Measurements from ENCODE around the gene AKR1B1.

Gene AKR1B1

GRCh38 chr7:134470864-134471263, 12.0 kb upstream of the AKR1B1 start:
- no peak for DNase-seq (ENCODE audit: low read depth in 1 of 2, low spot score in 1 of 2)

- DNase-seq (ENCODE audit: low read depth in 1 of 2, low spot score in 1 of 2), result no peak
Measured at GRCh38 chr7:134469622-134470021, 10.7 kb upstream of the AKR1B1 start.

DNA sequence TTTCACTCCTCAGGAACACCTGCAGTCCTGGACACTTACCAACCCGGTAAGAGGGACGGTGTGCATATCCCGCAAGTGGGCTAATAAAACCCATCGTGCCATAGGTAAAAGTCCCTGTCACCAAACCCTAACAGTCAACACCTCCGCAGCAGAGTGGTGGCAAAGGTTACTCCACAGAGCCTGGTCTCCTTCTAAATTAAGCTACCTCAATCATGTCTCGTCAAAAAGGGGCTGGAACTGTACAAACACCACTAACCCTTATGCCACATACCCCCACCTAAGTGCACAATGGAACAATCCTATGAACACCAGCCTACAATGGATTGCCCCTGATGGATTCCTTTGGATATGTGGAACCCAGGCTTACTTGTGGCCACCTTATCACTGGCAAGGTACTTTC, 9.6 kb upstream of the AKR1B1 start:
- no peak for DNase-seq (ENCODE audit: low read depth in 1 of 2, low spot score in 1 of 2)

DNA sequence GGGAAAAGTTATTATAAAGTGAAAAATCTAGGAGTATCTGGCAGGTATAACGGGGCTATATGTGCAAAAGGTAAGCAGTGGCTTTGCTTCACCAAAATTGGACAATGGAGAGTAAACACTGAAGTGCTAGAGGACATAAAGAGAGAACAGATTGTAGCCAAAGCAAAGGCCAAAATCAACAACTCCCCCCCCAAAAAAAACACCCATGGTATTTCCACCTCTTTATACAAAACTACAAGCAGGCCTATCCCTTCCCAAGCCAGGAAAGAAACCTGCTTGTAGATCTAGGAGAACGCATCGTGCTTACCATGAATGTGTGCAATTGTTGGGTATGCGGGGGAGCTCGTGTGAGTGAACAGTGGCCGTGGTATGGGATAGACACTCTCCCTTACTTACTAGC, 9.2 kb upstream of the AKR1B1 start:
- no peak for DNase-seq (ENCODE audit: low read depth in 1 of 2, low spot score in 1 of 2)

- no peak for DNase-seq (ENCODE audit: low read depth in 1 of 2, low spot score in 1 of 2)
Measured at GRCh38 chr7:134465491-134465890, 6.6 kb upstream of the AKR1B1 start.

- DNase-seq (ENCODE audit: low read depth in 1 of 2, low spot score in 1 of 2), result no peak
Measured at GRCh38 chr7:134464496-134464895, 5.6 kb upstream of the AKR1B1 start.

- DNase-seq (ENCODE audit: low read depth in 1 of 2, low spot score in 1 of 2), result no peak
Measured at GRCh38 chr7:134463751-134464150, 4.9 kb upstream of the AKR1B1 start.

GRCh38 chr7:134462337-134462925, 3.5 kb upstream of the AKR1B1 start:
- DNase-seq (ENCODE audit: low read depth in 1 of 2, low spot score in 1 of 2), result no peak

DNA sequence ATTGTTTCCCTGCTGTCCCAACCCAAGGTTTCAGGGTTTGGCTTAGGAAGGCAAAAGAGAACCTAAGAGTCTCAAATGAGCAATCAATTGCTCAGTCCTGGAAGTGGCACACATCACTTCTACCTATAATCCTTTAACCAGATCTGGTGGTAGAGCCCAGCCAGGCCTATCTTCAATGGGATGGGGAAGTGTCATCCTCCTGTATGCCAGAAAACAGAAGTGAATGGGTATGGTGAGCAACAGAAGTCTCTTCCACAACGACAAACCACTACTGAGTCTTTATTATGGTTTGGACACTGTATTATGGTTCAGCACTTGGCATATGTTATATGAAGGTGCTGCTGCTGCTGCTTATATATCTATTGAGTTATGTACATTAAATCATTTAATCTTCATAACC, 3.0 kb upstream of the AKR1B1 start:
- no peak for DNase-seq (ENCODE audit: low read depth in 1 of 2, low spot score in 1 of 2)

GRCh38 chr7:134459981-134460380, 1.1 kb upstream of the AKR1B1 start:
- no peak for DNase-seq (ENCODE audit: low read depth in 1 of 2, low spot score in 1 of 2)

DNA sequence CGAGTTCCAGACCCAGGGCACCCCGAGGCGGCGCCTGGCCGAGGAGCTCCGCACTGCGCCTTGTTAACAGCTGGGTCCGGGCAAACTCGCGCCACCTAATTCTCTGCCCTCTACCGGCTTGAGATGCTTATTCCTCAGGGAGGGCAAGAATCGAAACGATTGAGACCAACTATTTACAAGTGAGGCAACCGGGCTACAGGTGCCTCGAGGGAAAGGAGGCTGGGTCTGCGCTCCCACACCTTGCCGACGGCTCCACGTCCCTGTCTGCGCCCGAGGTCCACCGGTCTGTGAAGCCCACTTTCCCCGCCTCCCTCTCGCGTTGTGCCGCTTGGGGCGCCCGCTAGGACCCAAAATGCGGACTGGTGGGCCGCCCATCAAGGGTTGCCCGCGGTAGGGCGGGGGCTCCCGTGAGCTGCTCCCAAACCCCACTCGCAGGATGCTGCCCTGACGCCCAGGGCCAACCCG, 527 bp downstream of the AKR1B1 start:
- DNase-seq (ENCODE audit: low read depth in 1 of 2, low spot score in 1 of 2), result peak; percentile 18 to 30

DNA sequence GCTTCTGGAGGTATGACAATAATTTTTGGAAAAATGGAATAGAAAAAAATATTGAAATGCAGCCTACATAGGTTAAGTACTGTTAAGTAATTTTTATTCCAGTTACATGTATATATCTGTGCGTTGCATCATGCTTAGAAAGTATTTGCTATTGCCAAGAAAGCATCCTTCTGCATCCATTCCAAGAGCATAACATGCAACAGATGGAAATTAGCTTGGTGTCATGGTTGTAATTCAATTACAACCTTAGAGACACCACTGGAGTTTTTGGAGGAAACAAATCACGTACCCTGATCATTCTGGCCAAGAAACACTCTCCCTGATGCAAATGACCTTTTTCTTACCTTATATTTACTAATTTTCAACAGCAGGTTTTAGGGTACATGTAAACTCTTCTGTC, 1.7 kb downstream of the AKR1B1 start:
- no peak for DNase-seq (ENCODE audit: low read depth in 1 of 2, low spot score in 1 of 2)

DNA sequence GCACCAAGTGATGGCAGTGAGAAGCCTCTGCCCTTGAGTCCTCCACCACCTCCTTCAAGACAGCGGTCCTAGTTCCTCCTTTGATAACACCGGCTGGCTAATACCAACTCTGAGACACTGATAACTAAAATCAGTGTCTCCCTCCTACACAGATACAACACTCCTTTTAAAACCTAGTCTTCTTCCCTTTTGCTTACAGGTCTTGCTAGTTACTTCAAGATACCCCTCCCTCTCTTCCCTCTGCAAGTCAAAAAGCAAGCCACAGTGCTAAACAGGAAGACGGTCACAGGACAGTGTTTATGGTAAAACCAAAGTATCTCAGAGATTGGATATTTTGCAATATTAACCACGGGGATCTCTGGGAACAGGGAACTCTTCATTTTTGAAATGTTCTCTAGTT, 4.6 kb downstream of the AKR1B1 start:
- no peak for DNase-seq (ENCODE audit: low read depth in 1 of 2, low spot score in 1 of 2)

DNA sequence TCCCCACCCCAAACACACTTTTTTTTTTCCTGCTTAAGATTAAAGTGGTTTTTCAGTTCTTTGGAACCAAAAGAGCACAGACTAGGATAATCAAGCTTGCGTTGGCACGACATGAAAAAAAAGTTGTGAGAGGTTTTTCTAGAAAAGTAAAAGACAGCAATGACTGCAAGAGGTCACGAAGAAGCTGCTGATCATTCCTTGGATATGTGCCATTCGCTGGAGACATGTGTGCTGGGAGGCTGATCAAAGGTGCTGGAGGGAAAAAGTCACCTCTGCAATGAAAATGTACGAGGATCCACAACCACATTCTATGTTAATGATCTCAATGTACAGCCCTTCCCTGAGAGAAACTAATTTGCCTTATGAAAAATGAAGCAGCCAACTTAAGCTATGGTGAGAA, 5.4 kb downstream of the AKR1B1 start:
- no peak for DNase-seq (ENCODE audit: low read depth in 1 of 2, low spot score in 1 of 2)

GRCh38 chr7:134452991-134453473, 5.9 kb downstream of the AKR1B1 start:
- no peak for DNase-seq (ENCODE audit: low read depth in 1 of 2, low spot score in 1 of 2)

DNA sequence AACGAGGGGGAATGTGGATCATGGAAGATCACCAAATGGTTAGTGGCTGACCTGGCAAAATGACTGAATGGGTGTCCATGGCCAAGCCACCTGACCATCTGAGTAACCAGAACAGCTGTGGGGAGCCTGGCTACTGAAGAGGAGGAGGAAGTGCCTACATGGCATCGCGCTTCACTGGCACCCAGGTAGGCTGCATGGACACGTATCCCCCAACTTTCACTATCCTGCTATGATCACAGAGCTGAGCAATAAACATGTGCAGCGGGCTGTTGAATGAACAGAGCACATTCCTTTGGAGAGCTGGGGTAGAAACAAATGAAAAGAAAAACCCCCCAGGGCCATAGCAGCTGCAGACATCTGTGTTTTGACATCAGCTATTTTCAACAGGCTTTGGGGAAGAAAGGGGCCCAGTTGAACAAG, 6.5 kb downstream of the AKR1B1 start:
- no peak for DNase-seq (ENCODE audit: low read depth in 1 of 2, low spot score in 1 of 2)

DNA sequence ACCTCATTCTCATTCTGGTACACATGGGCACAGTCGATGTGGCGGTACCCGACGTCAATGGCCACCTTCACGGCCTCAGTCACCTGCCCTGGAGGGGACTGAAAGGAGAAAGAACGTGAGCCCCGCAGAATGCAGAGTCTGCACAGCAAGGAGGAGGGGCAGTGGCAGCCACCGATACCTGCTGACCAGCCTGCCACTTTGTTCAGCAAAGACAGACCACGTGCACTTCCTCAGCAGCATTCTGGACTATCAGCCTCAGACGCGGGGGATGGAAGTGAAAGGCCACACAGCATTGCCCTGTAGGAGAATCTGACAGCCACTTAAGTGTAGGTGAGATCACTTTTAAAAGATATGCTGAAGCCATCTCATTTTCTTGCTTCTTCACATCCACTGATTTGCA, 7.2 kb downstream of the AKR1B1 start:
- no peak for DNase-seq (ENCODE audit: low read depth in 1 of 2, low spot score in 1 of 2)

GRCh38 chr7:134450294-134451000, 8.5 kb downstream of the AKR1B1 start:
- no peak for DNase-seq (ENCODE audit: low read depth in 1 of 2, low spot score in 1 of 2)

GRCh38 chr7:134449680-134450079, 9.2 kb downstream of the AKR1B1 start:
- DNase-seq (ENCODE audit: low read depth in 1 of 2, low spot score in 1 of 2), result no peak

DNA sequence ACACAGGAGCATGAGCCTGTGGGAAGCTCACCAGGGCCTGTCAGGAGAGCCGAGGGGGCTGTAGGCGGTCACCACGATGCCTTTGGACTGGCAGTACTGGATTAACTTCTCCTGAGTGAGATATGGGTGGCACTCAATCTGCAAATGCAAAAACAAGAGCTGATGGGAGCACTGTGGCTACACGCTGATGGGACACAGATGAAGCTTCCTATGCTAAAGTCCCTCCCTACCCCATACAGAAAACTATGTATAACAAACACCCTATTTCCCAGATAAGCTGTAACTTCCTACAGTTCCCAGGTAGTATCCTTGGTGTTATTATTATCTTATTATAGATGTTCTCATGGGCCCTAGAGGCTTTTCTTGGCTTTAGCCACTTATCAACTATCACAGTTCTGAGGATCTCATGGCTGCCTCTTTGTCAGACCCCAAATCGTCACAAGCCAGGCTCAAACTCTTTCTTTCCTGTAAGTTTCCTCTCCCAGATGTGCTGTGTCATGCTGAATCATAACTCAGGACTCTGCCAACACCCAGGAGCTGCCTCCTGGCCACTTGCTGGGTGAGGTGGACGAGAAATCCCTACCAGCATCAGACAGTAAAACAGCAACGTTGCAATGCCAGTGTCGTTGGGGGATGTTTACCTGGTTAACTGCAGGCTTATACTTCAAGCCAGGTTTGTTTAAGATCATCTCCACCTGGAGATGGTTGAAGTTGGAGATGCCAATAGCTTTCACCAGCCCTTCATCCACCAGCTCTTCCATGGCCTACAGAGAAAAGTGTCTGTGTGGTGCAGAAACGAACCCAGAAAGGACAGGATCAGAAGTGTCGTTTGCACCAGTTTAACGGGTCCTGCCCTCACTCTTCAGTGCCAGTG, 10.3 kb downstream of the AKR1B1 start:
- DNase-seq (ENCODE audit: low read depth in 1 of 2, low spot score in 1 of 2), result no peak

GRCh38 chr7:134447383-134447782, 11.5 kb downstream of the AKR1B1 start:
- no peak for DNase-seq (ENCODE audit: low read depth in 1 of 2, low spot score in 1 of 2)

- DNase-seq (ENCODE audit: low read depth in 1 of 2, low spot score in 1 of 2), result no peak
Measured at GRCh38 chr7:134446923-134447322, 12.0 kb downstream of the AKR1B1 start.
